Gastroesophageal sphincter (tissue), 3 donors: Measurements from ENCODE around the gene ULK4.

ENCODE experiments used
- EP300 ChIP-seq: sonication (generic); formaldehyde crosslinking; IDR thresholded peaks from one replicate; pipeline ENCODE4 v1.6.1; 2017; ENCODE audit warnings: antibody characterized with exemption, mild to moderate bottlenecking
- POLR2A ChIP-seq, 2 donors: fragments of 450-650 bp; IDR thresholded peaks; one replicate each; pipeline ENCODE4 v1.6.1; 2017; ENCODE audit warnings: antibody characterized with exemption in 2 of 2, mild to moderate bottlenecking in 2 of 2, moderate library complexity in 1 of 2
- TF ChIP-seq, protein P1 (sequence below), 4 experiments: fragments of 200-600 bp in 2 of 4; fragments of 450-650 bp in 2 of 4; sonication (generic) in 1 of 4; IDR thresholded peaks; one replicate each; pipeline ENCODE4 v1.5.1; 2017 to 2019; ENCODE audit warnings: antibody characterized with exemption in 4 of 4, mild to moderate bottlenecking in 2 of 4, moderate library complexity in 2 of 4

- TF ChIP-seq, protein P1, sequence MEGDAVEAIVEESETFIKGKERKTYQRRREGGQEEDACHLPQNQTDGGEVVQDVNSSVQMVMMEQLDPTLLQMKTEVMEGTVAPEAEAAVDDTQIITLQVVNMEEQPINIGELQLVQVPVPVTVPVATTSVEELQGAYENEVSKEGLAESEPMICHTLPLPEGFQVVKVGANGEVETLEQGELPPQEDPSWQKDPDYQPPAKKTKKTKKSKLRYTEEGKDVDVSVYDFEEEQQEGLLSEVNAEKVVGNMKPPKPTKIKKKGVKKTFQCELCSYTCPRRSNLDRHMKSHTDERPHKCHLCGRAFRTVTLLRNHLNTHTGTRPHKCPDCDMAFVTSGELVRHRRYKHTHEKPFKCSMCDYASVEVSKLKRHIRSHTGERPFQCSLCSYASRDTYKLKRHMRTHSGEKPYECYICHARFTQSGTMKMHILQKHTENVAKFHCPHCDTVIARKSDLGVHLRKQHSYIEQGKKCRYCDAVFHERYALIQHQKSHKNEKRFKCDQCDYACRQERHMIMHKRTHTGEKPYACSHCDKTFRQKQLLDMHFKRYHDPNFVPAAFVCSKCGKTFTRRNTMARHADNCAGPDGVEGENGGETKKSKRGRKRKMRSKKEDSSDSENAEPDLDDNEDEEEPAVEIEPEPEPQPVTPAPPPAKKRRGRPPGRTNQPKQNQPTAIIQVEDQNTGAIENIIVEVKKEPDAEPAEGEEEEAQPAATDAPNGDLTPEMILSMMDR (IDR thresholded peaks at IDR 0.05) = no peak
- no peak for TF ChIP-seq EP300
- TF ChIP-seq POLR2A (IDR thresholded peaks at IDR 0.05) = no peak
Observed at GRCh38 chr3:41608347-41608746, 353.6 kb downstream of the ULK4 start.
